Activated CD4-positive, alpha-beta T cell treated with anti-CD3 and anti-CD28 coated beads for 24 hours (primary cell): ENCODE results near the gene LRIG1.
A peak's percentile ranks its signal among the peaks of the same experiment; 100 is the strongest.

ENCODE experiments used
- DNase-seq, 2 donors: peaks; one replicate each; pipeline ENCODE4 v3.0.0-alpha.2; 2020; ENCODE audit warnings: low read depth in 2 of 2

The LRIG1 gene

DNA sequence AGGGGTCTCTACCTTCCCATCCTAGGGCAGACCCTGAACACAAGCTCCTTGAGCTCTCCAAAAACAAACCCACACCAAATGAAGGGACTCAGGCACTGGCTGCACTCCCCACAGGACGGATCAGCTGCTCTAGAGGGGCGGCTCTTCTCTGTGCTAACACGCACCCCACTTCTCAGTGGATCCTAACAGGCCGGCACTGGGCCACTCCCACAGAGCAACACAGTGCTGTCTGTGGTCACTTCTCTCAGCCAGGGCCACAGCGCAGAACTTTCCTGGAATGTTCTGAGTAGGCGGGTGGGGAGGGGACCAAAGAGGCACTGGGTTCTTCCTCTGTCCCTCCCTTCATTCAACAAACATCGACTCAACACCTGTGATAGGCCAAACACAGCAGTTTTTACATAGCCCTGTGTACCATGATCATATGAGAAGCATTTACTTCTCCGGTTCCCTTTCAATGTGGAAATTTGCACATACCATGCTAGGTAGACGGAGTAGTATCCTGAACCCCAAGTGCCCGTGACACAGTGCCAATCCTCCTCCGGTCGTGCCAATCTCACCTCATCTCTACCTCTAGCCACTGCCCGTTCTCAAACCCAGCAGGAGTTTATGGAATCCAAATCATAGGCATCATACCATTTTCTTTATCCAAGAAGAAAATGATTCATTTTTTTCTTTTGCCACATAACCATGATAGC is 98.1 kb downstream of the LRIG1 start:
- DNase-seq = no peak

- DNase-seq = no peak
These were observed 98.9 kb downstream of the LRIG1 start for GRCh38 chr3:66401675-66402491.

- no peak for DNase-seq
These were observed 99.7 kb downstream of the LRIG1 start for GRCh38 chr3:66401157-66401550.

DNA sequence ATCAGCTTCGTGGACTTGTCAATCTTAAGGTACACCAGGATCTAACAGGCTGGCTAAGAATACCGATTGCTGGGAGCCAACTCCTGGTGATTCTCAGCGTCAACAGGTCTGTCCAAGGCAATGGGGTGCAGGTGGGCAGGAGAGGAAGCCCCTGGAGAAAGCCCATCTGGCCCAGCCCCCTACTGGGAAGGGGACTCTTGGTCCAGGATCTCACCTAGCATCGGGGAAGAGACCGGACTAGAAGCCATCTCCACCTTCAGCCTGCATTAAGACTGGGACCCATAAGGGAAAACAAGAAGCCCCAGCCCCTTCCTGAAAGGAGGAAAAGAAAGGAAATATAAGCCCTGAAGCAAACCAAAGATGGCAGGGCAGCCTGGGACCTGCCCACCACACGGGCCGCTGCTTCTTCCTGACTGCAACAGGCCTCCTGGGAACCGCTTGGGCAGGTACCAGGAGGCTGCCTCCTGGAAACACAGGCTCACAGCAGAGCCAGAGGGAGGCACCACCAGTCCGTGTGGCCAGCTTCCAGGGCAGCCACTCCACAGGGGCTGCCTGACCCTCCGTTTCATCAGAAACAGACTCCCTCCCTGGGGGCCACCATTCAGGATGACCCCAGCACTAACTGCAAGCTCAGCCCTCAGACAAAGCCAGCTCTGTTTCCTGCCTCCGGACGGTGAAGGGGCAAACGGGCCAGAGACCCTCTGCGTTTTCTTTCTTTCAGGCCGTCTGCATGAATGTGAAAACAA is 100.2 kb downstream of the LRIG1 start:
- no peak for DNase-seq

GRCh38 chr3:66399529-66400232 is 101.1 kb downstream of the LRIG1 start:
- DNase-seq = no peak

- no peak for DNase-seq
These were observed 102.4 kb downstream of the LRIG1 start for GRCh38 chr3:66398228-66399025.

DNA sequence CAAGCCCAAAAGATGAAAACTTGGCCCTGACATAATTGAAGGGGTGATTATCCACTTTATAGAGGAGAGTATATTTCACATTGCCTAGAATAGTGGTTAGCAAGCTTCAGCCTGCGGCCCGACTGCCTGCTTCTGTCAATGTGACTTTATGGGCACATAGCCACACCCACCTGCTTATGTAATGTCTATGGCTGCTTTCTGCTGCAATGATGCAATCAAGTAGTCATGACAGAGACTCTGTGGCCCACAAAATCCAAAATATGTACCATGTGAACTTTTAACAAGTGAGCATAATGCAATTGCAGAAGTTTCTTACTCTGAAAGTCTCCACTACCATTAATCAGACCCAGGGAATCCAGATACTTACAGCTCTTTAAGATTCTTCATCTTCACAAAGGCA is 103.1 kb downstream of the LRIG1 start:
- DNase-seq = no peak

- no peak for DNase-seq
These were observed 103.9 kb downstream of the LRIG1 start for GRCh38 chr3:66396888-66397287.

GRCh38 chr3:66396161-66396760 is 104.6 kb downstream of the LRIG1 start:
- no peak for DNase-seq

DNA sequence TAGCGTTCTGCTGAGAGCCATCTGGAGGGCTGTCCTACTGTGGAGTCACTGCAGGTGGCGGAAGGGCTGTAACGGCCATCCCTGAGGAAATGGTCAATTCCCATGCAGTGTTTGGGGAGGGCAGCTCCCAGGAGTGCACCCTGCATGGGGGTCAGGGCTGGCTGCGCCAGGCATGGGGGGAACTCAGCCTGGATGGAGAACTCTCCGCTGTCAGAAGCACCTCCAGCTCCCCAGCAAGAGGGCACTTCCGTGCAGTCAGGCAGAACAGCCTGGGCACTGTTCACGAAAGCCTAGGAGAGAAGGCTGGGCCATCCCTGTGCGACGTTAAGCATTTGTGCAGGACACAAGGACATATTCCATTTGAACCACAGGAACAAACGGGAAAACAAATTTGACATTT is 105.2 kb downstream of the LRIG1 start:
- no peak for DNase-seq

DNA sequence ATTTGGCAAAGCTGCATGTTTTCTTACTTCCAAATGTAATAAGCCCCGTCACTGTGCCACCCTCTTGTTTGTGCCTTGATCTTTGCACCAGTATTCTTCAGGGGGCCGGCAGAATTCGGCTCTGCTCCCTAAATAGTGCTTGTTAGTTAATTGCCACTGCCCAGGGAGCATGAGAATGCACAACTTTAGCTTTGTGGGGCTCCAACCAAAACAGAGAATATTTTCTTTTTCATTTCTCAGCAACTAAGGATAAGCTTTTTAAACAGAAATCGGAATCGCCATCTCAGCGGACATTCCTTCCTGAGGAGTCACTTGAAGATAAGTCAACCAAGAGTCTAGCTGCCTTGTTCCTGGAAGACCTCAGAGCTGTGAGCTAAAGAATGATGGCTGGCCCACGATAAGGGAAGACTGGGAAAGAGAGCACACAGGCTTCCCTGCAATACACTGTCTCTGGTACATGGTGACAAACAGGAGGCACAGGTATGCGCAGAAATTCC is 106.0 kb downstream of the LRIG1 start:
- DNase-seq = no peak

DNA sequence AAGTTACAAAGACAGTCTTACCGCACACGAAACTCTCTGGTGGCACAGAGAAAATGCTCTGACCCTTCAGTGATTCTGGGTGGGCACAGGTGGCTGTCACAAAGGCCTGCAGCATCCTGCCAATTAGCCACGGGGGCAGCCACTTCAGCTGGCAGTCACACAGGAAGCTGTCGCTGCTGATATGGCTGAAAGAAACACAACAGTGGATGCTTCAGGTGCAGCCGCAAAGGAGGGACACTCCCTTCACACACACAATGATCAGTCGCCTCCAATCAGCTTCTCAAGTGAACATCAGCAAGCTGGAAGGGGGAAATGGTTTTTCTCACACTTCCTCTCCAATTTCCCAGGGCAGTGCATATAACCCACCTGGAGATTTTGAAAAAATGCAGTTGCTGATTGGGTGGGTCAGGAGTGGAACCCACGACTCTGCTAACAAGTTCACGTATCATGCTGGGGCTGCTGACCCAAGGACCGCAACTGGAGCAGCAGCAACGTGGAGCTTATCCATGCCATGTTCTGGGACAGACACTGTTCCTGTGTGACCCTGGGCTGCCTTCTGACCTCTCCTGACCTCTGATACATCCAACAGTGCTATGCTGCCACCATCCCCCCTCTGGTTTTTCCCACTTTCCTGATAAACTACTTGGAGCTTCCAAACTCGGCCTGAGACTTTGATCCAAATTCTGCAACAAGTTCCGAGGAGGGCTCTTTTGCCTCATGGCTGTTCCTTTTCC is 106.6 kb downstream of the LRIG1 start:
- peak in 1 of 2 donors; percentile 6 for DNase-seq

GRCh38 chr3:66393333-66394005 is 107.4 kb downstream of the LRIG1 start:
- no peak for DNase-seq

DNA sequence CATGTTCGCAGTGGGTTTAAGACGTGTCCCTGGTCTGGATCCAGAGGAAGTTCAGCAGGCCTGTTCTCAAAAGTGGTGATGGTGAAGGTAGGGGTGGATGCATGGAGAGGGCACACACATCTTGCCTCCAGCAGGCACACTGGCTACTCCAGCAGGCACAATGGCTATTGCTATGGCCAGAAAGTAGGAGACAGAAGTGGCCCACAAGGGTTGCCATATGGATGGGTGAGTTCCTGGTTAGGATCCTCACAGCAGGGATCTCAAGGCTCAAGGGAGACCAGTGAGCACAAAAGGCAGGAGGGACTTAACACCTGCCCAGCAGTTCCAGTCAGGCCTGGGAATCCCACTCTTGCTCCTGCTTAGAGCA is 107.9 kb downstream of the LRIG1 start:
- no peak for DNase-seq

GRCh38 chr3:66392512-66392911 is 108.3 kb downstream of the LRIG1 start:
- DNase-seq = no peak

GRCh38 chr3:66390013-66390412 is 110.8 kb downstream of the LRIG1 start:
- DNase-seq = no peak

GRCh38 chr3:66386925-66387650 is 113.7 kb downstream of the LRIG1 start:
- no peak for DNase-seq
